Epidermal melanocyte (primary cell): ENCODE results near the gene ATP9A.
"Not testable (repeated sequence)": the region's sequence is repeated elsewhere in the genome, so short reads cannot be mapped to it uniquely, and the experiment has no call there.

ENCODE experiments used
- DNase-seq: peaks from one replicate; pipeline ENCODE4 v3.0.0; 2011; ENCODE audit warnings: low spot score; ENCODE audit not compliant: insufficient read length

The ATP9A gene

GRCh38 chr20:51578145-51578459, 190.1 kb downstream of the ATP9A start:
- DNase-seq: no peak

- DNase-seq: no peak
These were observed 190.6 kb downstream of the ATP9A start for GRCh38 chr20:51577432-51578144.

DNA sequence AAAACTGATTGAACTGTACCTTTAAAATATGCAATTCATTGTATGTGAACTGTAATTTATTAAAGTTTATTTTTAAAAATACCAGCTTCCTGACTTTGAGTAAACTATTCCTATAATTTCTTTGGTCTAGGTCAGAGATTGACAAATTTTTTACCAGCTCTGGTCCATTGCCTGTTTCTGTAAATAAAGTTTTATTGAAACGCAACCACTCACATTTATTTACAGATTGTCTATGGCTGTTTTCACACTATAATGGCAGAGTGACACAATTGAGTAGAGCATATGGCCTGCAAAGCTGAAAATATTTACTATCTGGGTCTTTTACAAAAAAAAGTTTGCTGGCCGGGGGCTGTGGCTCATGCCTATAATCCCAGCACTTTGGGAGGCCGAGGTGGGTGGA, 192.7 kb downstream of the ATP9A start:
- no peak for DNase-seq

DNA sequence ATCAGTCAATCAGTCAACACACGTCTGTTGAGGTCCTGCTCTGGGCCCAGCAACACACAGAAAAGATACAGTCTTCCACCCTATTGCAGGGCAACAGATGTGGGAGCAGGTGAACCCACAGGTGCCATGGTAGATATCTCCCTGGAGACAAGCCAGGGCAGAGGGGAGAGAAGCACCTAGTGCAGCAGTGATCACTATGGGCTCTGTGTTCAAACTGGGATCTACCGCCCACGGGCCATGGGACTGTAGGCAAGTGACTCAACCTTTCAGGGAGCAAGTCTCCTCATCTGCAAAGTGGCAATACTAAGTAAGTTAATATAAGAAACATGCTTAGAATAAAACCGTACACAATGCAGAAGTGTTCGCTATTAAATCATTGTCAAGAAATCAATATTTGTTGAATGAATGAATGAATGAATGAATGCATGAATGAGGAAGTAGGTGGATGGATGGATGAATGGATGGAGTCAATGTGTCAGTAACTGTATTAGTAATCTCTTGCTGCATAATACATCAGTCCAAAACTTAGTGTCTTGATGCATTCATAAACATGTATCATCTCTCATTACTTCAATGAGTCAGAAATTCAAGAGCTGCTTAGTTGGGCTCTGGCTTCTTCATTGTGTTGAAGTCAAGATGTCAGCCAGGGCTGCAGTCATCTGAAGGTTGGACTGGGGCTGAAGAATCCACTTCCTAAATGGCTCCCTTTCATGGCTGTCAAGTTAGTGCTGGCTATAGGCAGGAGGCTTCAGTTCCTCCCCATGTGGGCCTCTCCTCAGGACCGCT, 193.7 kb downstream of the ATP9A start:
- no peak for DNase-seq

DNA sequence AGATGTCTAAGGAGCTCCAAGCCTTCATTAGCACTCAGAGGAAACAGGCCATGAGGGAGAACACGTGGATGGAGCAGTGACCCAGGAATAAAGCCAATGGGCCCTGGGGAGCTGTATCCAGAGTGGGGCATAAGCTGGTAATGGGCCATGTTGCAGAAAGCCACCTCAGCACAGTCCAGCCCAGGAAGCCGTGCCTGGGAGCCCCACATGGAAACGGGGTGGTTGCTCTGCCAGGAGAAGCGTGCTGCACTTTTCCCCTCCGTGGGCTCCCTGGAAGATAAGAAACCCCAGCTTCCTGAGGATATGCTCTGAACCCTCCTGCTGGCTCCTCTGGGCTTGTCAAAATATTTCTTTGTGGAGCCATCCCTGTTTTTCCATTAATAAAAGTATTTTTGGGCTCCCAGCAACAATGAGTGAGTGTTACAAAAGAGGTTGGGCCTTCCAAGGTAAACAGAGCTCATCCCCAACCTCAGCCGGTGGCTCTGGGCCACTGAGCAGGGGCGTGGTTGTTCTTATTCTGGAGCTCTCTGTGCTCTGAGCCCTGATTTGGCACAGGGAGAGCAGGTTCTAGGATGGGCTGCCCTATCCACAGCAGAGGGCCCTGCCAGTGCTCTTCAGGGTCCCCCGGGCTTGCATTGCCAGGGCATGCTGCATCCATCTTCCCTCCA, 194.5 kb downstream of the ATP9A start:
- no peak for DNase-seq

- DNase-seq: no peak
These were observed 196.8 kb downstream of the ATP9A start for GRCh38 chr20:51571460-51571794.

GRCh38 chr20:51570739-51571459, 197.3 kb downstream of the ATP9A start:
- DNase-seq: no peak

DNA sequence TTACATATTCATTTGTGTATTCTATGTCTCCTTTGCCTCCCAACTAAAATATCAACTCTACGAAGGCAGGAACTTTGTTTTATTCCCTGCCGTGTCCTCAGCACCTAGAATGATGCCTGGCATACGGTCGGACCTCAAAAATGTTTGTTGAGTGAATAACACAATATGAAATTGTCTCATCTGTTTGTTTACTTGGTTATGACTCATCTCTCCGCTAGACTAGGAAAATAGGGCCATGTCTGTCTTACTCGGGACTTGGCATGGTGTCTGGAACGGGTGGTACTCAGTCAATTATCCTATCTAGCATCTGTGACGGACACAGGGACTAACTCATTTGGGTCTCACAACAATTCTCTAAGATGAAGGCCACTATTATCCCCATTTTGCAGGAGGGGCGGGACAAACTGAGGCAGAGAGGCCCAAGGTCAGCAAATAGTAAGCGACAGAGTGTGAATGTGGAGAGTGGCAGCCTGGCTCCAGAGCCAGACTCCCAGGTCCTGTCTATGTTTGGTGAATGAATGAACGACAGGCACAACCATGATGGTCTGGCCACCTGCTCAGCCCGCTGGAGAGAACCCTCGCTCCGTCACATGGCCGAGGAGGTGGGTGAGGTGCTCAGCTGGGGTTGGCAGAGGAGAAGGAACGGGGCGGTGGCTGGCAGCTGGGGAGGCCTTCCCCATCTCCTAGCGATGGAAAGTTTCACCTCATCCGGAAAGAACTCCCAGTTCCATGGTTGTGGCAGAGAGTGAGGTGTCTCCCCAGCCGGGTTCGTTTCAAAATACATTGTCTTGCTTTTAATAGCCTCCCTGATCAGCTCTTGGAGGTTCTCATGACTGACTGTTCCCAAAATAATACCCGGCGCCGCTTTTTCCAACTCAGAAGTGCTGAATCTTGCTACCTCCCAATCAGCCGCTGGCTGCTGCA, 198.1 kb downstream of the ATP9A start:
- DNase-seq: no peak

- DNase-seq: not testable (repeated sequence)
These were observed 199.7 kb downstream of the ATP9A start for GRCh38 chr20:51568533-51568932.

DNA sequence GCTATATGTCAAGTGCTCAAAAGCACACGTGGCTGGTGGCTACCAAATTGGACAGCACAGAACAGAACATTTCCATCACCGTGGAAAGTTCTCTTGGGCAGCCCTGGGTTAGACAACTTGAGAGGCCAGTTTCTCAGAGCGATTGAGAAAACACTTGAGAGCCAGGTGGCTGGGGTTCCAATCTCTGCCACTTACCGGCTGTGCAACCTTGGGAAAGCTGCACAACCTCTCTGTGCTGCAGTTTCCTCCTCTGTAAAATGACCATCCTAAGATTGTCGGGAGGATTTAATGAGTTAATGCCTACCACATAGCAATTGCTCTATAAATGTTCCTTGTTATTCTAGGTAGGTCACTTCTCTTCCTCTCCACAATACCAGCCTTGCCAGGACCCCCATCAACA, 200.6 kb downstream of the ATP9A start:
- no peak for DNase-seq

GRCh38 chr20:51566594-51566993, 201.6 kb downstream of the ATP9A start:
- DNase-seq: no peak

- DNase-seq: no peak
These were observed 202.7 kb downstream of the ATP9A start for GRCh38 chr20:51565298-51566144.

GRCh38 chr20:51563486-51564332, 204.5 kb downstream of the ATP9A start:
- no peak for DNase-seq

GRCh38 chr20:51563174-51563485, 205.1 kb downstream of the ATP9A start:
- no peak for DNase-seq

GRCh38 chr20:51562332-51563173, 205.6 kb downstream of the ATP9A start:
- DNase-seq: peak; percentile 72

DNA sequence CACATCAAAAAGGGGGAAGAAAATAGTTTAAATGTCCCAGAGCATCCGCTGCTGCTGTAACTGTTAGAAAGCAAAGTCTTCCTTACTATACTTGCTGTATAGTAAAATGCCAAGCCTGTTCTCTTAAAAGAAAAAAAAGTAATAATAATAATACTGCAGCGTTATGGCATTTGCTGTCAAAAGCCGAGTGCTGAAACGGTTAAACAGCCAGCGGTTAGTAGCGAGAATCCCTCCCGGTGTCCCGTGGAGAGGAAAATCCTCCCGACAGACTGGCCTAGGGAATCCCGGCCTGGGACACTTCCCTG, 206.2 kb downstream of the ATP9A start:
- no peak for DNase-seq

DNA sequence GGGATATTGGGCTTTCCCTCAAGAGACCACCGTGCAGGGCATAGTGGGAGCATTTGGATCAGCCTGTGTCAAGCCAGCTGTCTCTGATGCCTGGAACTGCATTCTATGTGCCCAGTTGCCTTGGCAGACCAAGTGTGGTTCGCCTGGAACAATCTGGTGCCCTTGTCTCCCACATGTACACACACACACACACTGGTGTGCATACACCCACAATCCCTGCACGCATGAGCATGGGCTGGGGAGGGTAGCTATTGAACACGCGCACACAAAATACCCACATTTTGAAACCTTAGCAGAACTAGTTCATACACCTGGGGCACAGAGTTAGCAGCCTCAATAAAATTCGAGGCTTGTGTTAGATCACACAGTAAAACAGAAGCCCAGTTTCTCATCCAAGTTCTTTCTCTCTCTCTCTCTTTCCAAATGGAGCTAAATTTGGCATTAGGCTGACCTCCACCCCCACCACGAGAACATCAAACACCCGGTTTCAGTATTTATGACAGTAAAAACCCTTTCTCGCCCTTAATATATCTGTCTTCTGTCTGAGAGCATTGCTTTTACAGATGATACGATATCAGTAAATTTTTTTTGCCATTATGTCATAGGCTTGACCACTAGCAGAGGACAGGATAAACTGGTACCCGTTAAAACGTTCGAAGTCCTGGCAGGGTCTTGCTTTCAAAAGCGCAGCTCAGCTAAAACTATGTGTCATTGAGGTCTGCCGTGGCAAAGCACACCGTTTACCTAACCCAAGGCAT, 207.5 kb downstream of the ATP9A start:
- DNase-seq: no peak

DNA sequence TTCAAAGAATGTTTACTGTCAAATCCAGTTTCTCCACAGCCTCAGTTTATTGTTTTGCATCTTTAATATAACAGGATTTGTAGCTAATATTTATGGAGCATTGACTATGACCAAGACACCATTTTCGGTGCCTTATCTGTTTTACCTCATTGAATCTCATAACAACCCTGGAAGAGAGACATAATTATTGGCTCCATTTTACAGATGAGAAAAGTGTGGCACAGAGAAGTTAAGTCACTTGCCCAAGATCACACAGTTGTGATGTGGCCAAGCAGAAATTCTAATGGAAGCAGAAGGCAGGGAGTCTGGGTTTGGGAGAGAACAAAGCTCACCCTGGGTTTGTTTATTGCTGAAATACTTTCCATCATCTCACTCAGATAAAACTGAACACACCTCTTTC, 208.1 kb downstream of the ATP9A start:
- DNase-seq: no peak
